HepG2 (cell line): ENCODE measurements around the gene SLC19A1. TPM values are rescaled to one million over a fixed set of nuclear protein-coding genes. Genes with fewer than 3 reads are reported as not detected.

ENCODE experiments used
- ATAC-seq: fragments of 200-7000 bp; cut with Tn5 transposase; 3 replicates; pipeline ENCODE4 v1.9.1; 2020; ENCODE audit warnings: mild to moderate bottlenecking, moderate library complexity
- BruUV-seq: library from RNA; stranded (reverse); fragments of 400-500 nt; replicated peaks from 2 replicates; lab custom pipeline; 2021; lab: Mats Ljungman, UMichigan
- CTCF ChIA-PET: fragments of 300-600 bp; formaldehyde crosslinking; extraction: SDS; loops from one replicate; lab custom pipeline; 2021; ENCODE audit warnings: low total read pairs, inconsistent platforms, low intra/inter-chr PET ratio; lab: Yijun Ruan, JAX
- POLR2A ChIA-PET: fragments of 350-600 bp; sonication (Branson Sonifier 250); formaldehyde crosslinking; loops from one replicate; lab custom pipeline; 2020; ENCODE audit warnings: antibody characterized with exemption, inconsistent platforms; lab: Yijun Ruan, JAX
- DNase-seq: peaks from one replicate; pipeline ENCODE4 v3.0.0-alpha.2; 2015; ENCODE audit warnings: low spot score
- FAIRE-seq: peaks from 3 replicates; lab custom pipeline; 2011; peaks lifted over from hg19 to GRCh38; lab: Jason Lieb, UNC
- H2AFZ ChIP-seq: one replicate; pipeline ENCODE4 v1.6.1; 2011; ENCODE audit warnings: low read length, inconsistent platforms
- H3K27ac ChIP-seq: fragments of 300-600 bp; 3 replicates; pipeline ENCODE4 v1.8.0; 2011; ENCODE audit warnings: mixed run types, mild to moderate bottlenecking, mixed read lengths, low read length, inconsistent platforms; ENCODE audit not compliant: insufficient read depth; ENCODE audit errors: extremely low read length
- H3K27me3 ChIP-seq, 2 experiments: fragments of 200-600 bp in 1 of 2; 2 replicates in 1 of 2; 3 replicates in 1 of 2; pipeline versions ENCODE4 v1.6.0 to v1.8.0; 2011; ENCODE audit warnings: low read length in 2 of 2, mild to moderate bottlenecking in 2 of 2, moderate library complexity in 2 of 2, inconsistent platforms in 1 of 2; ENCODE audit not compliant: insufficient read depth in 2 of 2, control insufficient read depth in 1 of 2
- H3K36me3 ChIP-seq, 2 experiments: fragments of 200-600 bp in 1 of 2; replicated peaks in 1 of 2; 2 replicates in 1 of 2; 3 replicates in 1 of 2; pipeline versions ENCODE4 v1.5.1 to v1.8.0; 2011; ENCODE audit warnings: low read length in 2 of 2, inconsistent platforms in 1 of 2; ENCODE audit not compliant: insufficient read depth in 2 of 2, control insufficient read depth in 1 of 2
- H3K4me1 ChIP-seq: 2 replicates; pipeline ENCODE4 v1.5.1; 2012; ENCODE audit warnings: low read length, inconsistent platforms; ENCODE audit not compliant: insufficient read depth
- H3K4me2 ChIP-seq: 2 replicates; pipeline ENCODE4 v1.6.0; 2011; ENCODE audit warnings: low read depth, low read length, inconsistent platforms
- H3K4me3 ChIP-seq, 3 experiments: fragments of 200-600 bp in 1 of 3; sonication (generic), shearing (Covaris generic) in 1 of 3; replicated peaks in 1 of 3; 2 replicates each; pipeline ENCODE4 v1.5.1; 2011 to 2016; ENCODE audit warnings: low read length in 3 of 3, inconsistent platforms in 2 of 3, low read depth in 2 of 3, mild to moderate bottlenecking in 2 of 3, control low read depth in 1 of 3, mixed read lengths in 1 of 3; ENCODE audit not compliant: insufficient read depth in 1 of 3
- H3K79me2 ChIP-seq: one replicate; pipeline ENCODE4 v1.6.1; 2011; ENCODE audit warnings: low read length, inconsistent platforms; ENCODE audit not compliant: insufficient read depth
- H3K9ac ChIP-seq: 2 replicates; pipeline ENCODE4 v1.6.0; 2011; ENCODE audit warnings: mild to moderate bottlenecking, low read depth, low read length, inconsistent platforms; ENCODE audit not compliant: insufficient read depth
- H3K9me3 ChIP-seq: 2 replicates; pipeline ENCODE4 v1.5.1; 2012; ENCODE audit warnings: mild to moderate bottlenecking, low read length
- H4K20me1 ChIP-seq: 2 replicates; pipeline ENCODE4 v1.6.0; 2011; ENCODE audit warnings: inconsistent platforms, mild to moderate bottlenecking, low read length, moderate library complexity; ENCODE audit not compliant: insufficient read depth
- DMTF1 ChIP-seq: sonication (generic); formaldehyde crosslinking; IDR thresholded peaks from 2 replicates; pipeline ENCODE4 v1.4.0; 2020; ENCODE audit warnings: mild to moderate bottlenecking, missing genetic modification reagents
- NFE2L1 ChIP-seq: sonication (generic); formaldehyde crosslinking; IDR thresholded peaks from 2 replicates; pipeline ENCODE4 v1.4.0; 2020; ENCODE audit warnings: missing genetic modification reagents, mild to moderate bottlenecking, borderline replicate concordance
- PAWR ChIP-seq: sonication (generic); formaldehyde crosslinking; IDR thresholded peaks from 2 replicates; pipeline ENCODE4 v1.4.0; 2020; ENCODE audit warnings: missing genetic modification reagents, mild to moderate bottlenecking, borderline replicate concordance
- SOX13 ChIP-seq, 3 experiments: fragments of 450-650 bp in 1 of 3; sonication (generic) in 1 of 3; formaldehyde crosslinking in 1 of 3; IDR thresholded peaks in 2 of 3; conservative IDR thresholded peaks in 1 of 3; 2 replicates each; pipeline versions ENCODE4 v1.5.0 to v1.6.1; 2016 to 2020; ENCODE audit warnings: antibody characterized with exemption in 1 of 3, mild to moderate bottlenecking in 1 of 3, missing compliant biosample characterization in 1 of 3, missing genetic modification reagents in 1 of 3, moderate library complexity in 1 of 3
- TBX2 ChIP-seq: sonication (generic); formaldehyde crosslinking; IDR thresholded peaks from 2 replicates; pipeline ENCODE4 v1.5.0; 2020; ENCODE audit warnings: missing genetic modification reagents, mild to moderate bottlenecking, borderline replicate concordance
- ZBTB25 ChIP-seq: IDR thresholded peaks from 2 replicates; pipeline ENCODE4 v1.6.1; 2018; ENCODE audit warnings: missing genetic modification reagents
- ZNF264 ChIP-seq: sonication (generic); formaldehyde crosslinking; IDR thresholded peaks from 2 replicates; pipeline ENCODE4 v1.4.0; 2020; ENCODE audit warnings: missing genetic modification reagents
- ZNF335 ChIP-seq: sonication (generic); formaldehyde crosslinking; IDR thresholded peaks from 2 replicates; pipeline ENCODE4 v1.4.0; 2020; ENCODE audit warnings: missing genetic modification reagents
- ZNF512B ChIP-seq: sonication (generic); formaldehyde crosslinking; IDR thresholded peaks from 2 replicates; pipeline ENCODE4 v1.5.1; 2020; ENCODE audit warnings: missing genetic modification reagents, mild to moderate bottlenecking, borderline replicate concordance
- ZNF597 ChIP-seq: sonication (generic); formaldehyde crosslinking; IDR thresholded peaks from 2 replicates; pipeline ENCODE4 v1.5.0; 2020; ENCODE audit warnings: missing genetic modification reagents
- ZNF614 ChIP-seq: IDR thresholded peaks from 2 replicates; pipeline ENCODE4 v1.6.1; 2018; ENCODE audit warnings: missing biosample characterization, missing genetic modification reagents, inconsistent platforms, borderline replicate concordance
- ZSCAN21 ChIP-seq: sonication (generic); formaldehyde crosslinking; IDR thresholded peaks from 2 replicates; pipeline ENCODE4 v1.8.0; 2022; ENCODE audit warnings: mild to moderate bottlenecking, missing genetic modification reagents, moderate library complexity, borderline replicate concordance
- WGBS: methylation state at CpG from one replicate; pipeline ENCODE4 v1.1.6; 2017; ENCODE audit warnings: low lambda C conversion rate; 5-methylcytosine and 5-hydroxymethylcytosine counted together
- in situ Hi-C: cut with HindIII; loops from 2 replicates; pipeline ENCODE4 v1.10.0; 2017; ENCODE audit warnings: low pct_unique_long_range_greater_than_20kb; ENCODE audit not compliant: extremely low pct_ligation_motif_present
- intact Hi-C: fragments of 100-400 bp; cut with micrococcal nuclease; formaldehyde crosslinking; loops from one replicate; pipeline ENCODE4 v1.10.0; 2022; ENCODE audit not compliant: unreplicated experiment
- polyA plus RNA-seq, 8 experiments: library from polyadenylated mRNA; depleted of rRNA in 3 of 8; stranded (reverse) in 7 of 8; unstranded in 1 of 8; fragments of >200 nt; fragmentation: Illumina TruSeq in 4 of 8; extraction: Trizol in 4 of 8; gene quantifications; 2 replicates each; pipeline versions ENCODE4 v1.2.1 to v1.2.3, GENCODE V29; 2011 to 2016; ENCODE audit warnings: low read depth in 4 of 8, missing spikeins in 1 of 8, mixed read lengths in 1 of 8; ENCODE audit not compliant: insufficient read depth in 1 of 8
- total RNA-seq, 5 experiments: library from RNA; depleted of rRNA; stranded (reverse); fragments of >200 nt; fragmentation: Illumina TruSeq; extraction: Trizol; gene quantifications; 2 replicates each; pipeline ENCODE4 v1.2.3, GENCODE V29; 2016; ENCODE audit warnings: low read depth in 1 of 5
- TF ChIP-seq, protein P1 (sequence below): IDR thresholded peaks from 2 replicates; pipeline ENCODE4 v1.6.1; 2016; ENCODE audit warnings: low read depth, borderline replicate concordance

The SLC19A1 gene
- total and polyA plus RNA-seq, 2 of the 13 experiments (the other 11 are each of a cell fraction or from before 2014, with no cell fraction given): 21.8 to 23.0 TPM

- Histone ChIP-seq H2AFZ (no peak overlapping the region), H3K4me3 (no peak overlapping the region), H3K4me1 (no peaks in the 10 kb centered on the region; the same call in 1 of the 2 replicates), H3K9ac (no peak overlapping the region), H3K79me2 (no peaks in the 10 kb centered on the region), H3K9me3 (no peaks in the 10 kb centered on the region), H3K4me2 (no peak overlapping the region), H3K36me3 (peaks cover 8 to 15% of the 10 kb centered on the region in 2 experiments), H3K27ac (no peak overlapping the region), H3K27me3 (no peaks in the 10 kb centered on the region), H4K20me1 (no peaks in the 10 kb centered on the region)
- WGBS: 95% methylated on average over 15 of the region's 18 CpGs
- in situ Hi-C loops: no loop called here
- DNase-seq (no peak), ATAC-seq (no peak; the same call in 2 of the 3 replicates), FAIRE-seq (no peak)
- no TSS peak for BruUV-seq
- ChIA-PET CTCF (no interaction called here), POLR2A (interaction anchor here (0.8 to 1.4 kb wide), 2 partner anchors 16 to 37 kb away, joined by 3 read pairs; no protein-coding TSS in a partner anchor)
- intact Hi-C loops: no loop called here
- no peak for TF ChIP-seq ZNF597
- TF ChIP-seq ZNF614 (CRISPR knock-in tag): no peak
- TF ChIP-seq PAWR: no peak
- no peak for TF ChIP-seq TBX2 (CRISPR knock-in tag)
- no peak for TF ChIP-seq ZSCAN21 (CRISPR knock-in tag)
- no peak for TF ChIP-seq ZNF264 (CRISPR knock-in tag)
- no peak for TF ChIP-seq SOX13 (IDR thresholded peaks at IDR 0.05)
- no peak for TF ChIP-seq SOX13 (CRISPR knock-in tag; conservative IDR thresholded peaks at IDR 0.05 in 1 of 2, IDR thresholded peaks at IDR 0.05 in 1 of 2)
- TF ChIP-seq ZBTB25 (CRISPR knock-in tag): no peak
- no peak for TF ChIP-seq NFE2L1 (CRISPR knock-in tag)
- no peak for TF ChIP-seq ZNF335 (CRISPR knock-in tag)
- TF ChIP-seq, protein P1, sequence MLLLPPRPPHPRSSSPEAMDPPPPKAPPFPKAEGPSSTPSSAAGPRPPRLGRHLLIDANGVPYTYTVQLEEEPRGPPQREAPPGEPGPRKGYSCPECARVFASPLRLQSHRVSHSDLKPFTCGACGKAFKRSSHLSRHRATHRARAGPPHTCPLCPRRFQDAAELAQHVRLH (CRISPR knock-in tag): no peak
- no peak for TF ChIP-seq DMTF1
- TF ChIP-seq ZNF512B (CRISPR knock-in tag): no peak
Observed at GRCh38 chr21:45487891-45488600, 54.2 kb downstream of the SLC19A1 start.
